Nephron (organoid): ENCODE results near the gene PI4K2A.

Experiments
- H3K27ac Mint-ChIP-seq, 3 experiments: 2 replicates each; pipeline ENCODE4 v1.8.0; 2020; ENCODE audit warnings: mixed read lengths in 3 of 3, mild to moderate bottlenecking in 2 of 3, moderate library complexity in 1 of 3
- H3K27me3 Mint-ChIP-seq: 2 replicates; pipeline ENCODE4 v1.8.0; 2021; ENCODE audit warnings: low read depth, mild to moderate bottlenecking, moderate library complexity, mixed read lengths
- H3K36me3 Mint-ChIP-seq: 2 replicates; pipeline ENCODE4 v1.8.0; 2020; ENCODE audit warnings: low read depth, mixed read lengths
- H3K4me1 Mint-ChIP-seq: 2 replicates; pipeline ENCODE4 v1.8.0; 2020; ENCODE audit warnings: mixed read lengths
- H3K4me3 Mint-ChIP-seq, 3 experiments: 2 replicates each; pipeline ENCODE4 v1.8.0; 2020; ENCODE audit warnings: mild to moderate bottlenecking in 3 of 3, mixed read lengths in 3 of 3, moderate library complexity in 2 of 3
- H3K9me3 Mint-ChIP-seq: 2 replicates; pipeline ENCODE4 v1.8.0; 2020; ENCODE audit warnings: mixed read lengths
- TF ChIP-seq, protein P1 (sequence below), 3 experiments: fragments of 200-600 bp; sonication (generic); IDR thresholded peaks; one replicate each; pipeline ENCODE4 v1.5.0; 2021; ENCODE audit warnings: antibody characterized with exemption in 3 of 3; ENCODE audit not compliant: unreplicated experiment in 3 of 3

The PI4K2A gene

DNA sequence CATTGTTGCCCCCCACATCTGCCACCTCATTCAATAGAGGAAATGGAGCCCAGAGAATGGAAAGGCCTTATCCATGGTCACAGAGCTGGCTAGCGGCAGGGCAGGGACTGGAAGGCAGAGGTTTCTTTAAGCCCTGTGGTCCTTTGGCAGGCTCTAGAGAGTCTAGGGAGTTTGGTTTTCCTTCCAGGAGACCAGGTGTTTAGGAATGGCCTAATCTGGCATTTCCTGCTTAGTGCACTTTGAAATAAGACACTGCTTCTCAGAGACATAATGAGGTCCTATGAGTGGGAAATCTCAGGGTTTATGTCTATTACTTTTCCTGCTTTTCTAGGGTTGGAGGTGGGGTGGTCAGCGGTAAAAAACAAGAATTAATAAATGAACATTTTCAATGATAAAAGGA lies 79.1 kb downstream of the PI4K2A start:
- Mint-ChIP-seq H3K4me3 (no peak overlapping the region), H3K27me3 (peaks cover 10% of the 10 kb centered on the region), H3K4me1 (peaks cover 44% of the 10 kb centered on the region), H3K36me3 (peaks cover 40% of the 10 kb centered on the region), H3K27ac (peak overlapping the region in 2 of 3 experiments; percentile 30 to 41), H3K9me3 (no peaks in the 10 kb centered on the region)
- TF ChIP-seq, protein P1, sequence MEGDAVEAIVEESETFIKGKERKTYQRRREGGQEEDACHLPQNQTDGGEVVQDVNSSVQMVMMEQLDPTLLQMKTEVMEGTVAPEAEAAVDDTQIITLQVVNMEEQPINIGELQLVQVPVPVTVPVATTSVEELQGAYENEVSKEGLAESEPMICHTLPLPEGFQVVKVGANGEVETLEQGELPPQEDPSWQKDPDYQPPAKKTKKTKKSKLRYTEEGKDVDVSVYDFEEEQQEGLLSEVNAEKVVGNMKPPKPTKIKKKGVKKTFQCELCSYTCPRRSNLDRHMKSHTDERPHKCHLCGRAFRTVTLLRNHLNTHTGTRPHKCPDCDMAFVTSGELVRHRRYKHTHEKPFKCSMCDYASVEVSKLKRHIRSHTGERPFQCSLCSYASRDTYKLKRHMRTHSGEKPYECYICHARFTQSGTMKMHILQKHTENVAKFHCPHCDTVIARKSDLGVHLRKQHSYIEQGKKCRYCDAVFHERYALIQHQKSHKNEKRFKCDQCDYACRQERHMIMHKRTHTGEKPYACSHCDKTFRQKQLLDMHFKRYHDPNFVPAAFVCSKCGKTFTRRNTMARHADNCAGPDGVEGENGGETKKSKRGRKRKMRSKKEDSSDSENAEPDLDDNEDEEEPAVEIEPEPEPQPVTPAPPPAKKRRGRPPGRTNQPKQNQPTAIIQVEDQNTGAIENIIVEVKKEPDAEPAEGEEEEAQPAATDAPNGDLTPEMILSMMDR (IDR thresholded peaks at IDR 0.05; ENCODE audit: unreplicated experiment in 3 of 3) = no peak

GRCh38 chr10:97721871-97722780 lies 81.7 kb downstream of the PI4K2A start:
- no peak overlapping the region for H3K4me3 Mint-ChIP-seq
- TF ChIP-seq, protein P1 (IDR thresholded peaks at IDR 0.05; ENCODE audit: unreplicated experiment in 3 of 3) = no peak
- H3K9me3 Mint-ChIP-seq = no peaks in the 10 kb centered on the region
- H3K27me3 Mint-ChIP-seq = peaks cover 5% of the 10 kb centered on the region
- H3K4me1 Mint-ChIP-seq = peaks cover 26% of the 10 kb centered on the region
- peaks cover 28% of the 10 kb centered on the region for H3K36me3 Mint-ChIP-seq
- no peak overlapping the region for H3K27ac Mint-ChIP-seq

DNA sequence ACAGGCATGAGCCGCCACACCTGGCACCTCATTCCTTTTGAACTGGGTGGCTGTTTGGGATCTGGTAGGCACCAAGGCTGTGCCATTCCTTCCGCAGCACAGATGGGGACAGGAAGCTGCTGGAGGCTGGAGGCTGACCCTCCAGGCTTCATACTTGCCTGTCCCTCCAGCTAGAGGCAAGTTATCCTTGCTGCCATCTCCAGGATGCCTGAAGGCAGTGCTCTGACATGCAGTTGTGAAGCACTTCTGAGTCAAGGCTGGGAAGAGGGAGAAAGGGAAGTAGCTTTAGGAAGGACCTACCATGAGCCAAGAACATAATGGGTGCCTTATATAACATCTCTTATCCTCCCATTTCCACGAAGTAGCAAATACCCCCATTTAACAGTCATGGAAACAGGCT lies 82.5 kb downstream of the PI4K2A start:
- TF ChIP-seq, protein P1 (IDR thresholded peaks at IDR 0.05; ENCODE audit: unreplicated experiment in 3 of 3) = no peak
- H3K36me3 Mint-ChIP-seq = peaks cover 23% of the 10 kb centered on the region

DNA sequence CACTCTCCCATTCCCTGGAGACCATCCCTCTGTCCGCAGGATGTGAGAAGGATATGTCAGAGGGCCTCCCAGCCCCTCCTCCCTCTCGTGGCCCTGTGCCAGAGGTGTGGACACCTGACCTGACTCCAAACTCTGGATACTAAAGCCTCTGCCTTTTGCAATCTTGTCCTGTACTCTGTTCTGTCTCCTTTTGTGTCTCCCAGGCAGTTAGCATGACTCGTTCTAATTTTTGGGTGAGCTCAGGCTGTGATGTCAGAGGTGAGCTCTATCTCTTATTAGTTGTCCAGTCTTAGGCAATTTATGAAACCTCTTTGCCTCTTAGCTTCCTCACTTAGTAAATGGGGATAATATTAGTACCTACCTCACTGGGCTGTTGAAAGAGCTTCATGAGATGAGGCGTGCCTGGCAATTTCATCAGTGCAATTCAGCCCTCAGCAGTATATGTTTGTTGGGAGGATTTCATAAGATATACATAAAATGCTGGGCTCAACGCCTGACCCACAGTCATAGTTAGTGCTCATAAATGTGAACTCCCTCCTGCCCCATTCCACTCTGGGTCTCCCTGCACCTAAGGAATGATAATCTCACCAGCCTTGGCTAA lies 84.0 kb downstream of the PI4K2A start:
- no peak overlapping the region for H3K27ac Mint-ChIP-seq
- no peak overlapping the region for H3K4me3 Mint-ChIP-seq
- peaks cover 5% of the 10 kb centered on the region for H3K27me3 Mint-ChIP-seq
- peaks cover 5% of the 10 kb centered on the region for H3K4me1 Mint-ChIP-seq
- H3K9me3 Mint-ChIP-seq = no peaks in the 10 kb centered on the region
- H3K36me3 Mint-ChIP-seq = peaks cover 13% of the 10 kb centered on the region
- TF ChIP-seq, protein P1 (IDR thresholded peaks at IDR 0.05; ENCODE audit: unreplicated experiment in 3 of 3) = no peak

More for the DNA sequence above, 82.5 kb downstream of the PI4K2A start:
- H3K4me1 Mint-ChIP-seq = peaks cover 18% of the 10 kb centered on the region
- H3K9me3 Mint-ChIP-seq = no peaks in the 10 kb centered on the region
- H3K4me3 Mint-ChIP-seq = no peak overlapping the region
- H3K27ac Mint-ChIP-seq = no peak overlapping the region
- peaks cover 5% of the 10 kb centered on the region for H3K27me3 Mint-ChIP-seq
